Astrocyte of the cerebellum (primary cell): Measurements from ENCODE around the gene CSRNP2.

Experiments used
- DNase-seq: peaks from one replicate; pipeline ENCODE4 v3.0.0-alpha.2; 2011; ENCODE audit warnings: low read depth
- H3K4me3 ChIP-seq: 2 replicates; pipeline ENCODE4 v1.5.1; 2011; ENCODE audit warnings: mild to moderate bottlenecking, low read depth, low read length, moderate library complexity
- in situ Hi-C: cut with HindIII; loops from 2 replicates; pipeline ENCODE4 v1.10.0; 2017; ENCODE audit warnings: low sequenced_read_pairs
- TF ChIP-seq, protein P1 (sequence below): IDR thresholded peaks from 2 replicates; pipeline ENCODE4 v1.5.1; 2012; ENCODE audit warnings: low read length, low read depth, moderate library complexity, mild to moderate bottlenecking; ENCODE audit errors: missing control alignments

The CSRNP2 gene

DNA sequence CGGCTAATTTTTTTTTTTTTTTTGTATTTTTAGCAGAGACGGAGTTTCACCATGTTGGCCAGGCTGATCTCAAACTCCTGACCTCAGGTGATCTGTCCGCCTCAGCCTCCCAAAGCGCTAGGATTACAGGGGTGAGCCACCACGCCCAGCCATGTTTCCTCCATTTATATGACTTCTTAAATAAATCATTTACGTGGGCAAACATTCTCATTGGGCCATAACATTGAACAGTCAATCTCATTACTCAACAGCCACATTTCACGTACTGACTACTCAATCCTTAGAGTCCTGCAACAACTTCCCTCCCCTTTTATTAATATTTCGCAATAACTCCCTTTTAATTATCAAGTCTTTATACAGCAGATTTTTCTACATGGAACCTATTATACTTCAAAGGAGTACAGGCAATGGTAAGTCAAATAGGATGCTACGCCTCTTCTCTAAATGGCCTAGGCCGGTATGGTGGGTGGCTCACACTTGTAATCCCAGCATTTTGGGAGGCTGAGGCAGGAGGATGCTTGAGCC is 7.4 kb upstream of the CSRNP2 start:
- no peak for DNase-seq
- H3K4me3 ChIP-seq = no peak overlapping the region
- TF ChIP-seq, protein P1, sequence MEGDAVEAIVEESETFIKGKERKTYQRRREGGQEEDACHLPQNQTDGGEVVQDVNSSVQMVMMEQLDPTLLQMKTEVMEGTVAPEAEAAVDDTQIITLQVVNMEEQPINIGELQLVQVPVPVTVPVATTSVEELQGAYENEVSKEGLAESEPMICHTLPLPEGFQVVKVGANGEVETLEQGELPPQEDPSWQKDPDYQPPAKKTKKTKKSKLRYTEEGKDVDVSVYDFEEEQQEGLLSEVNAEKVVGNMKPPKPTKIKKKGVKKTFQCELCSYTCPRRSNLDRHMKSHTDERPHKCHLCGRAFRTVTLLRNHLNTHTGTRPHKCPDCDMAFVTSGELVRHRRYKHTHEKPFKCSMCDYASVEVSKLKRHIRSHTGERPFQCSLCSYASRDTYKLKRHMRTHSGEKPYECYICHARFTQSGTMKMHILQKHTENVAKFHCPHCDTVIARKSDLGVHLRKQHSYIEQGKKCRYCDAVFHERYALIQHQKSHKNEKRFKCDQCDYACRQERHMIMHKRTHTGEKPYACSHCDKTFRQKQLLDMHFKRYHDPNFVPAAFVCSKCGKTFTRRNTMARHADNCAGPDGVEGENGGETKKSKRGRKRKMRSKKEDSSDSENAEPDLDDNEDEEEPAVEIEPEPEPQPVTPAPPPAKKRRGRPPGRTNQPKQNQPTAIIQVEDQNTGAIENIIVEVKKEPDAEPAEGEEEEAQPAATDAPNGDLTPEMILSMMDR = no peak
- in situ Hi-C loops = no loop called here

GRCh38 chr12:51087818-51088217 is 4.4 kb upstream of the CSRNP2 start:
- H3K4me3 ChIP-seq = no peak overlapping the region
- TF ChIP-seq, protein P1 = no peak
- DNase-seq = no peak
- in situ Hi-C loops = no loop called here

DNA sequence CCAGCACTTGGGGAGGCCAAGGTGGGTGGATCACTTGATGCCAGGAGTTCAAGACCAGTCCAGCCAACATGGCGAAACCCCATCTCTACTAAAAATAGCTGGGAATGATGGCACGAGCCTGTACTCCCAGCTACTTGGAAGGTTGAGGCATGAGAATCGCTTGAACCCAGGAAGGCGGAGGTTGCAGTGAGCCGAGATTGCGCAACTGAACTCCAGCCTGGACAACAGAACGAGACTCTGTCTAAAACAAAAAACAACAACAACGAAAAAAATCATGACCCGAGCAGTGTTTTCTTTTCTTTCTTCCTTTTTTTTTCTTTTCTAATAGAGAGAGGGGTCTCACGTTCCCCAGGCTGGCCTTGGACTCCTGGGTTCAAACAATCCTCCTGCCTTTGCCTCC is 3.5 kb upstream of the CSRNP2 start:
- H3K4me3 ChIP-seq = no peak overlapping the region
- in situ Hi-C loops = no loop called here
- TF ChIP-seq, protein P1 = no peak
- no peak for DNase-seq

DNA sequence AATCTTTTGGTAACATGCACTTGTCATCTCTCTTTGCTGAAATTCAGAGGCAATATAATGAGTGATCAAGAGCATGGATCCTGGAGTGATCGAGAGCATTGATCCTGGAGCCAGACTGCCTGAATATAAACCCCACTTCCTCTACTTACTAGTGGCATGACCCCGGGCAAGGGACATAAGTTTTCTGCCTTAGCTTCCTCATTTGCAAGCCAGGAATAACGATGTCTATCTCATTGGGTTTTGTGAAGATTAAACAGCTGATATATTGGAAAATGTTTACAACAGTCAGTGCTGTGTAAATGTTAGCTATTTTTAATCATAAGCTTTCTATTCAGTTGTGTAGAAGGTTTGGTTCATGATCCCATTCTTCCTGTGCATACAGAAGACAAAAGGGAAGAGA is 2.4 kb upstream of the CSRNP2 start:
- in situ Hi-C loops = no loop called here
- H3K4me3 ChIP-seq = no peak overlapping the region
- TF ChIP-seq, protein P1 = no peak
- no peak for DNase-seq

DNA sequence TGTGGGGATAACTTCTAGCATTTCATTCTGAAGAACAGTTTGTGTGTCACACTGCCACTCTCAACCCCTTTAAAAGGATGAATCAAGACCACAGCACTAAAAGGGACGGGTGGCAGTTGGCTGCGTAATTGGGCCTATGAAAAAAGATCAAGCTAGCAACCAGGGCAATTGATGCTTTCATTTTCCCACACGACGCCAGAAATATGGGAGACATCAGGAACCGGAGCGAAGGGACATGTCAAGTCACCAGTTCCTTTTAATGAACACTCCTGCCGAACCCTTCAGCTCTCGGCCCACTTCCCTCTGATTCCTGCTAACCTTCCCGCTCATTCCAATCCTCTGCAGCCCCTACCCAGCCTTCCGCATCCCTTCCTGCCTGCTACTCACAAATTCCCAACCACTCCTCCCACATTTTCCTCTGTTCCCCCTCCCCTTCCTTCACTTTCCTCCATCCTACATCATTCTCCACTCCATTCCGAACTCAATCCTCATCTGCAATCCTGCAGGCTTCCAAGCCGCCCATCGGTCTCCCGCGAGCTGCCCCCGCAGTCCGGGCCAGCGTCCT is 753 bp downstream of the CSRNP2 start:
- peak overlapping the region; percentile 88 for H3K4me3 ChIP-seq
- in situ Hi-C loops = no loop called here
- DNase-seq = no peak
- TF ChIP-seq, protein P1 = no peak

DNA sequence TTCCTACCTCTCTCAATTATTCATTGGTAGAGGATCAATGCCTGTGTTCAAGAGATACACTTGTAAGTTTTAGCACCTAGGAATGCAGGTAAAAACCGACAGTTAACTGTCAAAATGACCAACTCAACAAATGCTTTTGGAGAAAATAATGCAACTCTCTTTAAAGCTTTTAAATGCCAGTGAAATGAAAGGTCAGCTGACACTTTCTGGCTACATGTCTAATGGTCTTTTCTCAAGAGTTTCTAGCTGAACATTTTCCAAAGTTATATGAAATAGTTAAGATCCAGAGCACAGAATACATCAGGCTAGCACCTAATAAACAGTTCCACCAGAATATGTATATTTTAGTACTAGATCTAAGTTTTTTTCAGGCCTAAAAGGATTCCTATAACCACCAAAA is 2.0 kb downstream of the CSRNP2 start:
- TF ChIP-seq, protein P1 = no peak
- H3K4me3 ChIP-seq = no peak overlapping the region
- in situ Hi-C loops = no loop called here
- DNase-seq = no peak
